Epithelial cell of esophagus (primary cell): ENCODE results near the gene SPON2.

Experiments used
- DNase-seq: peaks from one replicate; pipeline ENCODE4 v3.0.0; 2010; ENCODE audit warnings: low read depth
- H3K4me3 ChIP-seq: 2 replicates; pipeline ENCODE4 v1.5.1; 2011; ENCODE audit warnings: mild to moderate bottlenecking, low read length, control low read depth
- TF ChIP-seq, protein P1 (sequence below): IDR thresholded peaks from 2 replicates; pipeline ENCODE4 v1.5.1; 2011; ENCODE audit warnings: low read depth, mild to moderate bottlenecking, low read length, control low read depth, inconsistent platforms; ENCODE audit not compliant: insufficient read depth; ENCODE audit errors: missing control alignments

The SPON2 gene

DNA sequence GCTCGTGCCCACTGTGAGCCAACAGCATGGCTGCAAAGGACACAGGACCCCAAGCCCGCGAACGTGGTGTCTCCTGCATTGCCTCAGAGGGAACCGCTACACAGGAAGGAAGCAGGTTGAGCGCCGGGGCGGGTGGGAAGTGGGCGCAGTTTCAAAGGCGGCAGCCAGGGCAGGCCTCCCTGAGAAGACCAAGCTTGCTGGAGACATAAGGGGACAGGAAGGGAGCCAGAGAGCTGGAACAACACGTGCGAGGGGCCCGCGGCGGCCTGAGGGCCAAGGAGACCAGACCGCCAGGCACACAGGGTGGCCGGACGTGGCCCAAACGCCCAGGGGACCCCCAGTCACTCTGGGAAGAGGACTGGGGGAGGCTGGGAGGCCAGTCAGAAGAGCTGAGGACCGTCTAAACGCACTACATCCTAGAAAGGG is 44.5 kb upstream of the SPON2 start:
- TF ChIP-seq, protein P1, sequence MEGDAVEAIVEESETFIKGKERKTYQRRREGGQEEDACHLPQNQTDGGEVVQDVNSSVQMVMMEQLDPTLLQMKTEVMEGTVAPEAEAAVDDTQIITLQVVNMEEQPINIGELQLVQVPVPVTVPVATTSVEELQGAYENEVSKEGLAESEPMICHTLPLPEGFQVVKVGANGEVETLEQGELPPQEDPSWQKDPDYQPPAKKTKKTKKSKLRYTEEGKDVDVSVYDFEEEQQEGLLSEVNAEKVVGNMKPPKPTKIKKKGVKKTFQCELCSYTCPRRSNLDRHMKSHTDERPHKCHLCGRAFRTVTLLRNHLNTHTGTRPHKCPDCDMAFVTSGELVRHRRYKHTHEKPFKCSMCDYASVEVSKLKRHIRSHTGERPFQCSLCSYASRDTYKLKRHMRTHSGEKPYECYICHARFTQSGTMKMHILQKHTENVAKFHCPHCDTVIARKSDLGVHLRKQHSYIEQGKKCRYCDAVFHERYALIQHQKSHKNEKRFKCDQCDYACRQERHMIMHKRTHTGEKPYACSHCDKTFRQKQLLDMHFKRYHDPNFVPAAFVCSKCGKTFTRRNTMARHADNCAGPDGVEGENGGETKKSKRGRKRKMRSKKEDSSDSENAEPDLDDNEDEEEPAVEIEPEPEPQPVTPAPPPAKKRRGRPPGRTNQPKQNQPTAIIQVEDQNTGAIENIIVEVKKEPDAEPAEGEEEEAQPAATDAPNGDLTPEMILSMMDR, result no peak
- H3K4me3 ChIP-seq, result no peak overlapping the region
- DNase-seq, result no peak

DNA sequence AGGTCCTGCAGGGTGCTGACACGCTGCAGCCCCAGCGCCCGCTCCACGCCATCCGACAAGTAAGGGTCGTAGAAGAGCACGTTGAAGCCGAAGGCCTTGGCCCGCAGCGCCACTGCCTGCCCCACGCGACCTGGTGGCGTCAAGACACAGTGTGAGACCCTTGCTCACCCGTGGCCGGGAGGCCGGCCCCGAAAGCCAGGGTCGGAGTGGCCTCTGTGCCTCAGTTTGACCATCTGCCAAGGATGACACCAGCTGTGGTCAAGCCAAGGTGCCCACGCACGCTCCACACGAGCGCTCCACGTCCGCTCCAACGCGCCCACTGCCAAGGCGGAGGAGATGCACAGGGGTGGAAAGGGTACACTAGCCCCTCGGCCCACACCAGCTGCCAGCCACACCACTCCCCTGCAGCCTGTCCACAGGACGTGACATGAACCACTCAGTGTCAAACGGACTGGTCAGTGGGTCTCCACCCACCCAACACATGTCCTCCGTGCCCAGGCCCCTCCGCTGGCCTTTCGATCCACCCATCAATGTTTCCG is 43.8 kb upstream of the SPON2 start:
- DNase-seq, result no peak
- H3K4me3 ChIP-seq, result no peak overlapping the region
- TF ChIP-seq, protein P1, result no peak

DNA sequence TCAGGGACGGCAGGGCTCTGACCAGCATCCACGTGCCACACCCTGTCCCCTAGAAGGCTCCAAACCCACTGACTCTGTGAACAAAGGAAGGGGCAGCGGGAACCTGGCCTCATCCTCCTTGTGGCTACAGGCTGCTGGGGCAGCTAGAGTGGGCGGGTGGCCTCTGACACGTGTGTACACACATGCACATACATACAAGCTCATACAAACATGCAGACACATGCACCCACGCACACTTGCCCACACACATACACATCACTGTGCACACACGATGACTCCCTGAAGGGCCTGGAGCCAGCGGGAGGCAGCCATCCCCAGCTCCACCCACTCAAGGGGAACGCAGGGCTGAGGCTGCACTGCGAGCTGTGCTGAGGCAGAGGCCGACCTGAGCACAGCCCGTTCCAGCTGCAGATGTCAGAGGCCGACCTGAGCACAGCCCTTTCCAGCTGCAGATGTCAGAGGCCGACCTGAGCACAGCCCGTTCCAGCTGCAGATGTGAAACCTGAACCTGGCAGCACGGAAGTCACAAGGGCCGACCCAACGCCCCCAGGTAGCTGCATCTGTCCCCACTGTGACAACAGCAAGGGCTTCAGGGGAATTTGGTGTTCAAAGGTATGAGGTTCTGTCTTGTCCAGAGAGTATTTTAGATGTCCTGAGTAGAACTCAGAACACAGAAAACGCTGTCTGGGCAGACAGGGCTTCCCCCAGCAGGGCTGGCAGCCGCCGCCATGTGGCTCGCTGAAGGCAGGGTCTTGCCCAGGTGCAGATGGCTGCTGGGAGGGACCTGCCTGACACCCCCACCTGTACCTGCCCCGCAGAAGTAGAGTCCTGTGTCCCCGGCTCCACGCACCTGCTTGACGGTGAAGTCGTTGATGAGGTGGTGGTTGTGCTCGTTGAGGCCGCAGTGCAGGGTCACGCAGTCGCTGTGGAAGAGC is 43.0 kb upstream of the SPON2 start:
- TF ChIP-seq, protein P1, result no peak
- H3K4me3 ChIP-seq, result no peak overlapping the region
- DNase-seq, result no peak

DNA sequence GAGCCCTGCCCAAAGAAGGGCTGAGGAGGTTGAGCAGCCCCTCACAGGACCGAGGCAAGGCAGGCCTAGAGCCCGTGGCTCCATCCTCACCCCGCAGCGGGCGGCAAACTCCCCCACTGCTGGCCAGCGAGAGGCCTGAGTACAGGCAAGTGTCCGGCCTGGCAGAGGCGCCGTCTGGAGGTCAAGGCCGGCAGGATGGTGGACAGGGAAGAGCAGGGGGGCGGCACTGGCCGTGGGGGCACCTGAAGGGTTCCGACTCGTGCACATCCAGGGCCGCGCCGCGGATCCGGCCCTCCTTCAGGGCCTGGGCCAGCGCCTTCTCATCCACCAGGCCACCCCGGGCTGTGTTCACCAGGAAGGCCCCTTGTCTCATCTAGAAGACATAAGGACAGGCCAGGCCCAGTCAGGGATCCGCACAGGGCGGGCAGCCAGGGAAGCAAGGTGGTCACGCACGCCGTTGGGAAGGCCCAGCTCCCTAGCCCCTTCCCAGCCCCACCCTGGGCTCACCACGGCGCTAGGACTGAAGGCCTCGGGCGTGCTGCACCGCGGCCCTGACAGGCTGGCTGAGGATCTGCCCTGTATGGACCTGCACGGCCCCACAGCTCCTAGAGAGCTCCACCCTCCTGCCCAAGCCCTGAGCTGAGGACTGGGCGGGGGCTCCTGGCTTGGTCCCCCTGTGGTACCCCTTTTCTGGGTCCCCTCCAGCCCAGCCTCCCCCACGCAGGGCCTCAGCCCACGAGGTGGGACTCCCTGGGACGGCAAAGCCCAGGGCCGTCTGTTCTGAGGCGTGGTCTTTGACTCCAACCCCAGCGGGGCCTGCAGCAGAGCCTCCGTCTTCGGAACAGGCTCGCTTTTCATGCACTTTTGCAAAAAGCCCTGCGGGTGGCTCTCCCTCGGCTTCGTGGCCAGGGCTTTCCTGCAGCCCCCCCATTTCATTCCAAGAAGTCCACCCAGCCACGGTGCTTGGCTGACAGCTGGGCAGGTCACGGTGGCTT is 42.0 kb upstream of the SPON2 start:
- no peak for DNase-seq
- TF ChIP-seq, protein P1, result no peak
- no peak overlapping the region for H3K4me3 ChIP-seq

DNA sequence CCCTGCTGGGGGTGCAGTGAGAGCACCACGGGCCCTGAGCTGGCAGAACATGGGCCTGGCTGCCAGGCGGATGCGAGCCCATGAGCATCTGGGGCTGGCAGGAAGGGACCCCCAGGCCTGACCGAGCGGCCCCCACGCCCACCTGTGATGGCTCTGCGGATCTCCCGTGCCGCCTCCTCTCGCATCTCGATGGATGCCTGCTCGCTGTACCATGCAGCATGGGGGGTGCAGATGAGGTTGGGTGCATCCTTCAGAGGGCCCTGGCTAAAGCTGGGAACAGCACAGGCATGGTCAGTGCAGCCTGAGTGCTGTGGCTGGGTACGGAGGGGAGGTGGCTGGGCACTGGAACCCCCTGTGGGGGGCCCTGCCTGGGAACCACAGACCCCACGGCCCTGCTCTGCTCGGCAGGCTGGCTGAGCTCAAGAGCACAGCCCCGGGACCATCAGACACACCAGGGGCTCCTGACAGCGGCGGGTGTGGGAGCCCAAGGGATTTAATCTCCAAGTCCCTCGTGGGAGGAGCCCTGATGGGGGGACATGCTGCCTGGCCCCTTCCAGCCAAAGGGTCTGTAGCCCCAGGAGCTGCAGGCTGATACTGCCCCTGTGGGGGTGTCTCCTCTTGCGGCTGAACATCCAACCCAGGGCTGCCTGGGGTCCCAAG is 41.1 kb upstream of the SPON2 start:
- H3K4me3 ChIP-seq, result no peak overlapping the region
- DNase-seq, result no peak
- TF ChIP-seq, protein P1, result no peak

DNA sequence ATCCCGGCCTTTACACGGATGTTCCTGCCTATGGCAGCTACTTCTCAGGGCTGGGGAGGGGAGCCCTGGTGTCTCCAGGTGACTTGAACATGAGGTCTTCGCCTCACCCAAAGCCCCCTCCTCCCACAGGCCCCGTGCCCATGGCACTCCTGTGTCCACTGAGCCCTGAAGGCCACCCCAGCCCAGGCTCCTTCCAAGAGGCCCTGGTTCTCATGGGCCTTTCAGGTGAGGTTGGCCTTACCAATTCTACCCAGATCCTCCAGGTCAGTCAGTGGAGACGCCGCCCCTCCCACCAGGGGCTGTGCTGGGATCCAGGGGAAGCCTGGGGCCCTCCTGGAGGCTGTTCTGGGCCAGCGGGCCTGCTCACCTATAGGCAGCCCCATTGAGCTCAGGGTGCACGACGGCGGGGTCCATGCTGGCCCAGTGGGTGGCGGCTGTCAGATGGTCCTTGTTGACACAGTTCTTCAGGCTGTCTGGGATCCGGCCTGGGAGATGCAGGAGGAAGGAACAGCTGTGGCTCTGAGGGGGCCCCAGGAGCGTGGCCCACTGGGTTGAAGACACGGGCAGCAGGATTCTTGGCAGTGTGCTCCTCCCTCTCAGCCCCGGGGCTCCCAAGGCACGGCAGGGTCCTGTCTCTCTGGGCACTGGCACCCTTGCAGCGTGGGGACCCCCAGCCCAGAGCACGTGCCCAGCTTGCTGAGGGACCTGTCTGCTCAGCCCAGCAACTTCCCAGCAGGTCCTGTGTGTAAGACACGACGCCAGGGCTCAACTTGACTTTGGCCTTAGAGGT is 40.4 kb upstream of the SPON2 start:
- TF ChIP-seq, protein P1, result no peak
- no peak for DNase-seq
- H3K4me3 ChIP-seq, result no peak overlapping the region
